UCSD-AML1 (cell line): ENCODE data around the gene TWF2.

ENCODE experiments used
- DNase-seq: peaks from one replicate; lab custom pipeline; 2025; ENCODE audit not compliant: unreplicated experiment; lab: John Stamatoyannopoulos, UW

The TWF2 gene

GRCh38 chr3:52223449-52224408, 15.2 kb downstream of the TWF2 start:
- no peak for DNase-seq

DNA sequence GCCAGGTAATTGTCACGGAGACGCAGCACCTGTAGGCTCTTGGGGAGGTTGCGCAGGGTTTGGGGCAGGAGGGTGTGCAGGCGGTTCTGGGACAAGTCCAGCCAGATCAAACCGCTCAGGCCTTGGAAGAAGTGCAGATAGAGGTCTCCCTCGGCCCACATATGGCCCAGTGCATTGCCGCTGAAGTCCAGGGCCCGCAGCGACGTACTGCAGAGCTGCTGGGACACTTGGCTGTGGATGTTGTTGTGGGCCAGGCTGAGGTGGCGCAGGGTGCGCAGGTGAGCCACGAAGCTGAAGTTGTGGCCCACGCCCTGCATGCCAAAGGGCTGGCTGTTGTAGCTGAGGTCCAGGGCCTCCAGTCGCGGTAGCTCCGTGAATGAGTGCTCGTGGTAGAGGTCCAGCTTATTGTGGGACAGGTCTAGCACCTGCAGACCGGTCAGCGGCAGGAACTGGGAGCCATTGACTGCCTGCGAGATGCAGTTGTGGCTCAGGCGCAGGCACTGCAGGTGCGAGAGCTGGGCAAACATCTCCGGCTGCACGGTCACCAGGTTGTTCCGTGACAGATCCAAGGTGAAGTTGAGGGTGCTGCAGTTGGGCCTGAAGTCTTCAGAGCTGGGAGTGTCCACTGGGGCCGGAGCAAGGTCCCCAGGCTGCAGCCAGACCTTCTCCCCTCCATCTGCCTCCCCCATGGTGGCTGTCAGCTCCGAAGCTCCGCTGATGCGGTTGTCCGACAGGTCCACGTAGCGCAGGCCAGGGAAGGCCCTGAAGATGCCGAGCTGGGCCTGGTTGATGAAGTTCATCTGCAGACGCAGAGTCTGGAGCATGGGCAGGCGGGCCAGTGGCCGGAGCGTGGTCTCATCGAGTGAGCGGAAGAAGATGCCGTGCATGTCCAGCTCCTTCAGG, 16.4 kb downstream of the TWF2 start:
- DNase-seq: no peak

DNA sequence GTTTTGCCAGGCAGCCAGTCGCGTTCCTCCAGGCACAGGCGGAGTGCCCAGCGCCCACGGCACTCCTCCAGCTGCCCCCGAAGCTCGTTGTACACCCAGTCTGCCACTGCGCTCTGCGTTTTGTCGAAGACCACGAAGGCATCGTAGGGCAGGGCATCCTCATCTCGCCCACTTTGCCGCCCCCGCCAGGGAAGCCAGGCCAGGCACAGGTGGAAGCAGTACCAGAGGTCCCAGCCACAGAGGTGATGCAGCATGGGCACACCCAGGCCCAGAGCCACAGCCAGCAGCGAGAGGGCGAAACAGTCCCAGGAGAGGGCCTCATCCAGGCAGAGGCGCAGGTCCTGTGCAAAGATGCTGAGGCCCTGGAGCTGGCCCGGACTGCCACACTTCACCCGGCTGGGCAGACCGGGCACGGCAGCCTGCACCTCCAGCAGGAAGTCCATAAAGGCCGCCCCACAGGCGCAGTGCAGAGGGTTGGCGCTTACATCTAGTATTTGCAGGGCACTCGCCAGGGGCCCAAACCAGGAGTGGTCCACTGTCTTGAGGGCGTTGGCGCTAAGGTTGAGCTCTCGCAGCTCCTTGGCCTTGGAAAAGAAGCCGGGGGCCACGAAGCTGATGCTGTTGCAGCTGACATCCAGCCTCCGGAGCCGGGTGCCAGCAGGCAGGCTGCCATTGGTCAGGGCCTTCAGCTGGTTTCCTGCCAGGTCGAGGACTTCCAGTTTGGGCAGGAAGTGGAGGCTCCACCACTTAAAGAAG, 17.2 kb downstream of the TWF2 start:
- DNase-seq: no peak

- no peak for DNase-seq
Observed at GRCh38 chr3:52221141-52221562, 17.8 kb downstream of the TWF2 start.

GRCh38 chr3:52220380-52221026, 18.5 kb downstream of the TWF2 start:
- peak; percentile 85 for DNase-seq

- DNase-seq: no peak
Observed at GRCh38 chr3:52218937-52219650, 19.9 kb downstream of the TWF2 start.

GRCh38 chr3:52218454-52218853, 20.5 kb downstream of the TWF2 start:
- no peak for DNase-seq

DNA sequence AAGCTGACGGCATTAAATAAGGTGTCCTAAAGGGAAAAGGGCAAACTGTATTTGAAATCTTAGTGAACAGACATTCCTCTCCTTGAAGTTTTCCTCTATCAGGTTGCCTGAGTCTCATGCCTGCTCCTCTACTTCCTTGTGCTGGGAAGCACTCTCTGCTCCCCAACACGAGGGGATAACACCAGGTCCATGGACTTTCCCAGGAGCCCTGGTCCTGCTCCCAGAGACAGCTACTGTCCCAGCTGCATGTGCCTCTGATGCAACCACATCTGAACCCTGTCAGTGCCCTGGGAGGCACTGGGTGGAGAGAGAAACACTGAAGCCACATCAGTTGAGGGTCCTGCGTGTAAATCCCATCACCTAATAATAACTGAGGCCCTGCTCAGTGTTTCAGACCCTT, 20.9 kb downstream of the TWF2 start:
- DNase-seq: no peak

DNA sequence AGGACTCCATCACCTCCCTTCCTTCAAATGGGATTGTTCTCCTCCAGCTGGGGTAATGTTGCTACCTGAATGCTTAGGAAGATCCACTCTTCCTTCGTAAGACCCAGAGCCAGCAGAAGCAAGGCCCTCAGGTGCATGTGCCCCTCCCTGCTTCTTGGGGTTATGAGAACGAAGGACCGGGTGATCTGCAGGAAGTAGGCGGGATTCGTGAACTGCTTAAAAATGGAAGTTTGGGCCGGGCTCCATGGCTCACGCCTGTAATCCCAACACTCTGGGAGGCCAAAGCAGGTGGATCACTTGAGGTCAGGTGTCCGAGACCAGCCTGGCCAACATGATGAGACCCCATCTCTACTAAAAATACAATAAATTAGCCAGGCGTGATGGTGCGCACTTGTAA, 21.6 kb downstream of the TWF2 start:
- no peak for DNase-seq

DNA sequence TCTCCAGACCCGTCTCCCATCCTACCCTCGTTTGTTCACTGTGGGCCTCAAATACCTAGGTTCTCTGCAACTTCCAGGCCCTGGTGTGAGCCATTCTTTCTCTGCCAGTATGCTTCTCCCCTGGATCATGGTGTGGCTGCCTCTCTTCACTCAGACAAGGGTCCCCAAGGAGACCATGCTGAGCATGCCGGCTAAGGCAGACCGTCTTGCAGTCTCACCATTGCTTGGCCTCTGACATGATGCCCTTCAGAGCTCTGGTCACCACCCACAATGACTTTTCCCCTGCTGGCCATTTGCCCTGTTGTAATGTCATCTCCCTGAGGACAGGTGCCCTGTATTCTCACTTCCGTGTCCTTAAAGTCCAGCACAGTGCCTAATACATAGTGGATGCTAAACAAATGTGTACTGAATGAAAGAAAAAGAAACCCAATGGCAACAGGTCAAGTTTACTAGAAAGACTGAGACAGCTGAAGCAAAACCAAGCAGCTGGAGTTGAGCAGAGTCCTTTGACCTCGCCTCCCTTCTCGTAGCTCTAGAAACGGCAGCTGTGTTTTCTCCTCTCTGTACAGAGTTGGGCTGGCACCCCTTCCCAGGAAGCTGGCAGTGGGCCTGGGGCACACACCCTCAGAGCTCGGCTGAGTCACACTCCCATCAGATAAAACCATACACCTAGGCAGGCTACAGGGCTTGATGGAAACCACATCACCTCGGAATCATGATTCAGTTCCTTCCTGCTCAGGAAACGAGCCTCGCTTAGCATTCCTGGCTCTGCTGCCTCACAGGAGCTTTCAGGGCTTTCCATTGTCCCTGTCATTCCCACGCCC, 22.2 kb downstream of the TWF2 start:
- peak; percentile 57 for DNase-seq

GRCh38 chr3:52215351-52215750, 23.6 kb downstream of the TWF2 start:
- no peak for DNase-seq

DNA sequence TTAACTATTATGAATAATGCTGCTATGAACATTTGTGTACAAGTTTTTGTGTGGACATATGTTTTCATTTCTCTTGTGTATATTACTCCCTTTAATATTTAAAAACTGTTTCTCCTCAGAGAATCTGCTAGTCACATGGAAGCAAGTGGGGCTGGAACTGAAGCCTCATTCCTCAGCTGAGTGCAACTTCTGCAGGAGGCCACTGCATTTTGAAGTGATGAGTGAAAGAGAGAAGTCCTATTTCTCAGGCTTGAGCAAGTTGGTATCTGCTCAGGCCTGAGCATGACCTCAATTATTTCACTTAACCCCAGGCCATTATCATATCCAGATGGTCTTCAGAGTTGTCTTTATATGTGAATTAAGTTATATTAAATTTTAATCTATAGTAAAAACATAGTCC, 25.1 kb downstream of the TWF2 start:
- DNase-seq: no peak

GRCh38 chr3:52213005-52213404, 26.0 kb downstream of the TWF2 start:
- no peak for DNase-seq

DNA sequence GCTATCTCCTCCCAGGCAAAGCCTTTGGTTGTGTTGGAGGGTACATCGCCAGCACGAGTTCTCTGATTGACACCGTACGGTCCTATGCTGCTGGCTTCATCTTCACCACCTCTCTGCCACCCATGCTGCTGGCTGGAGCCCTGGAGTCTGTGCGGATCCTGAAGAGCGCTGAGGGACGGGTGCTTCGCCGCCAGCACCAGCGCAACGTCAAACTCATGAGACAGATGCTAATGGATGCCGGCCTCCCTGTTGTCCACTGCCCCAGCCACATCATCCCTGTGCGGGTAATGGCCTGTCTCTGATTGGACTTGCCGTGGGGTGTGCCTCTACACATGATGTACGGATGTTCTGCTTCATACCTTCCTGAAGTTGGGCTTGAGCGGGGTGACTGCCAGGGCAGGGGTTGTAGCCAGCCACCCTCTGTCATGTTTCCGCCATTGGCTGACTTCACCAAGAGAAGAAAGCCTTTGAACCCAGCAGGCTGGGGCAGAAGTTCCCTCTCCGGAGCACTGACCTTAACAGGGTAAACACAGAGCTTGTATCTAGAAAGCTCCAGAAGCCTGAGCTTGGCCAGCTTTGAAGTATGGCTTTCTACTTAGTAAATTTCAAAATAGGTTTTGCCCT, 27.6 kb downstream of the TWF2 start:
- DNase-seq: no peak

GRCh38 chr3:52210550-52211046, 28.4 kb downstream of the TWF2 start:
- no peak for DNase-seq

- no peak for DNase-seq
Observed at GRCh38 chr3:52210037-52210436, 28.9 kb downstream of the TWF2 start.

GRCh38 chr3:52208556-52208955, 30.4 kb downstream of the TWF2 start:
- DNase-seq: no peak

DNA sequence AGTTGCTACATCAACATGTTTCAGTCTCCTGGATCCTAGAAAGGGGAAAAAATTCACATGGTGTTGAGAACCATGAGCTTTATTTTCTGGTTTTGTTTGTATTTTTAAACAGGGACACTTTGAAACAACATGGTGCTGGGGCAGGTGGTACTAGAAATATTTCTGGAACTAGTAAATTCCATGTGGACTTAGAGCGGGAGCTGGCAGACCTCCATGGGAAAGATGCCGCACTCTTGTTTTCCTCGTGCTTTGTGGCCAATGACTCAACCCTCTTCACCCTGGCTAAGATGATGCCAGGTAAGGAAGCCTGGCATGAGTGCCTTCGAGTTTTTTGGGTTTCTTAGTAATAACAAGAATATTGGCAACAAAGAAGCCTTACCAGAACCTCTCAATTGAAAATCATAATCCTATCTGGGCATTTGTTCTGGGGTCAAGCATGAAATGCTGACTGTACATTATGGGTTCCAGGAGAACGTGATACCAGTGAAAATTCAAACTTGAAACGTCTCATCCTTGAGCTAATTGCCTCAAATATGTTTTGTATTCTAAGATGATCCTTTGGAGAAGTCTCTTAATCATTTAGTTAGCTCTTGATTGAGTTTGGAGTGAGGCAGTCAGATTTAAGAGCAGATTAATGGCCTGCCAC, 33.1 kb downstream of the TWF2 start:
- no peak for DNase-seq
